Ishikawa (cell line): Measurements from ENCODE around the gene NAV2.

Experiments
- CEBPB ChIP-seq: IDR thresholded peaks from 2 replicates; pipeline ENCODE4 v1.6.1; 2012
- CREB1 ChIP-seq: IDR thresholded peaks from 2 replicates; pipeline ENCODE4 v1.6.1; 2012; ENCODE audit warnings: low read depth
- EGR1 ChIP-seq: IDR thresholded peaks from 2 replicates; pipeline ENCODE4 v1.6.1; 2012
- EP300 ChIP-seq: IDR thresholded peaks from 2 replicates; pipeline ENCODE4 v1.6.1; 2012; ENCODE audit warnings: borderline replicate concordance
- FOXM1 ChIP-seq: IDR thresholded peaks from 2 replicates; pipeline ENCODE4 v1.6.1; 2012; ENCODE audit warnings: low read depth, borderline replicate concordance
- NFIC ChIP-seq: IDR thresholded peaks from 2 replicates; pipeline ENCODE4 v1.6.1; 2012
- RAD21 ChIP-seq: IDR thresholded peaks from 2 replicates; pipeline ENCODE4 v1.6.1; 2012; ENCODE audit warnings: low read depth
- TAF1 ChIP-seq: IDR thresholded peaks from 2 replicates; pipeline ENCODE4 v1.6.1; 2012; ENCODE audit warnings: low read depth, mild to moderate bottlenecking
- TCF12 ChIP-seq: IDR thresholded peaks from 2 replicates; pipeline ENCODE4 v1.6.1; 2012; ENCODE audit warnings: low read depth
- TEAD4 ChIP-seq: IDR thresholded peaks from 2 replicates; pipeline ENCODE4 v1.6.1; 2012
- YY1 ChIP-seq: IDR thresholded peaks from 2 replicates; pipeline ENCODE4 v1.6.1; 2012; ENCODE audit warnings: low read depth
- ZBTB7A ChIP-seq: IDR thresholded peaks from 2 replicates; pipeline ENCODE4 v1.6.1; 2012; ENCODE audit warnings: low read depth
- TF ChIP-seq, protein P1 (sequence below): IDR thresholded peaks from 2 replicates; pipeline ENCODE4 v1.6.1; 2012
- TF ChIP-seq, protein P2 (sequence below): IDR thresholded peaks from 2 replicates; pipeline ENCODE4 v1.6.1; 2012; ENCODE audit warnings: low read depth, mild to moderate bottlenecking
- TF ChIP-seq, protein P3 (sequence below): IDR thresholded peaks from 2 replicates; pipeline ENCODE4 v1.6.1; 2012

Gene NAV2

DNA sequence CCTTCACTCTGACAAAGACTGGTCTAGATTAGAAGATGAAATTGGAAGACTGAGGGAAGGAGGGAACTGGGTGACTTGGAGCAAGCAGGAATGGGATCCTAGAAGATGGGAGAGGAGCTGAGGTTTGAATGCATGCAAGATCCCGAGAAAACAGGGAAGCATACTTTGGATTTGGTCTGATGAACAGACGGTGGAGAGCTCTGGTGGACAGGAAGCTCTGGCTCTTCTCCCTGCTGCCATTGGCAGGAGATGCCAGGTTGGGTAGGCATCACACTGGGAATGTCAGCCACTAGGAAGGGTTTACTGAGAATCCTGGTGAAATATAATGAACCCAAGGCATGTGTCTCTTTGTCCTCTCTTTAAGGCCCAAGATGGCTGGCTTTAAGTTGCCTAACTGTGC lies 16.5 kb downstream of the NAV2 start:
- TF ChIP-seq TCF12 (no peak), EGR1 (no peak), TEAD4 (no peak), NFIC (no peak), EP300 (no peak)
- TF ChIP-seq, protein P1, sequence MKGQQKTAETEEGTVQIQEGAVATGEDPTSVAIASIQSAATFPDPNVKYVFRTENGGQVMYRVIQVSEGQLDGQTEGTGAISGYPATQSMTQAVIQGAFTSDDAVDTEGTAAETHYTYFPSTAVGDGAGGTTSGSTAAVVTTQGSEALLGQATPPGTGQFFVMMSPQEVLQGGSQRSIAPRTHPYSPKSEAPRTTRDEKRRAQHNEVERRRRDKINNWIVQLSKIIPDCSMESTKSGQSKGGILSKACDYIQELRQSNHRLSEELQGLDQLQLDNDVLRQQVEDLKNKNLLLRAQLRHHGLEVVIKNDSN = no peak

DNA sequence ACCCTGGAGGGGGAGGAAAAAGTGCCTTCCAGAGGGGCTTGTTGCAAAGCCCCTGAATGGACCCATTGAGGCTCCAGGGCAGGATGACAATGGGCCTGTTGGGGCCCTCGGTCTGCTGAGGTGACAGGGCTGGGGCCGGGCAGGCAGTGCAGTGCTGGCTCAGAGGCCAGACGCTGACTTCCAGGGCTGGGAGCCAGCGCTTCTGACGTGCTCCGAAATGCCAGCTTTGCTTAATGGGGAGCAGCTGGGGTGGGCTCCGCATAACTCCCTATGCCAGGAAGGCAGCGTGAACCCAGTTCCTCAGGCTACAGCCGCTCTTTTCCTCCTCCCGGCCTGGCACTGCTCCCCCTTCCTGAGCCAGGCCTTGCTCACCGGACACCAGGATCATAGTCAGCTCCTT lies 17.7 kb downstream of the NAV2 start:
- no peak for TF ChIP-seq EGR1
- TF ChIP-seq EP300 = no peak
- no peak for TF ChIP-seq NFIC
- TF ChIP-seq, protein P2, sequence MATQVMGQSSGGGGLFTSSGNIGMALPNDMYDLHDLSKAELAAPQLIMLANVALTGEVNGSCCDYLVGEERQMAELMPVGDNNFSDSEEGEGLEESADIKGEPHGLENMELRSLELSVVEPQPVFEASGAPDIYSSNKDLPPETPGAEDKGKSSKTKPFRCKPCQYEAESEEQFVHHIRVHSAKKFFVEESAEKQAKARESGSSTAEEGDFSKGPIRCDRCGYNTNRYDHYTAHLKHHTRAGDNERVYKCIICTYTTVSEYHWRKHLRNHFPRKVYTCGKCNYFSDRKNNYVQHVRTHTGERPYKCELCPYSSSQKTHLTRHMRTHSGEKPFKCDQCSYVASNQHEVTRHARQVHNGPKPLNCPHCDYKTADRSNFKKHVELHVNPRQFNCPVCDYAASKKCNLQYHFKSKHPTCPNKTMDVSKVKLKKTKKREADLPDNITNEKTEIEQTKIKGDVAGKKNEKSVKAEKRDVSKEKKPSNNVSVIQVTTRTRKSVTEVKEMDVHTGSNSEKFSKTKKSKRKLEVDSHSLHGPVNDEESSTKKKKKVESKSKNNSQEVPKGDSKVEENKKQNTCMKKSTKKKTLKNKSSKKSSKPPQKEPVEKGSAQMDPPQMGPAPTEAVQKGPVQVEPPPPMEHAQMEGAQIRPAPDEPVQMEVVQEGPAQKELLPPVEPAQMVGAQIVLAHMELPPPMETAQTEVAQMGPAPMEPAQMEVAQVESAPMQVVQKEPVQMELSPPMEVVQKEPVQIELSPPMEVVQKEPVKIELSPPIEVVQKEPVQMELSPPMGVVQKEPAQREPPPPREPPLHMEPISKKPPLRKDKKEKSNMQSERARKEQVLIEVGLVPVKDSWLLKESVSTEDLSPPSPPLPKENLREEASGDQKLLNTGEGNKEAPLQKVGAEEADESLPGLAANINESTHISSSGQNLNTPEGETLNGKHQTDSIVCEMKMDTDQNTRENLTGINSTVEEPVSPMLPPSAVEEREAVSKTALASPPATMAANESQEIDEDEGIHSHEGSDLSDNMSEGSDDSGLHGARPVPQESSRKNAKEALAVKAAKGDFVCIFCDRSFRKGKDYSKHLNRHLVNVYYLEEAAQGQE = no peak
- no peak for TF ChIP-seq CEBPB
- no peak for TF ChIP-seq YY1
- TF ChIP-seq RAD21 = no peak
- no peak for TF ChIP-seq TCF12
- TF ChIP-seq, protein P1 = no peak
- TF ChIP-seq, protein P3, sequence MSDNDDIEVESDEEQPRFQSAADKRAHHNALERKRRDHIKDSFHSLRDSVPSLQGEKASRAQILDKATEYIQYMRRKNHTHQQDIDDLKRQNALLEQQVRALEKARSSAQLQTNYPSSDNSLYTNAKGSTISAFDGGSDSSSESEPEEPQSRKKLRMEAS = no peak
- no peak for TF ChIP-seq ZBTB7A
- TF ChIP-seq FOXM1 = no peak
- no peak for TF ChIP-seq CREB1
- no peak for TF ChIP-seq TAF1
- no peak for TF ChIP-seq TEAD4

DNA sequence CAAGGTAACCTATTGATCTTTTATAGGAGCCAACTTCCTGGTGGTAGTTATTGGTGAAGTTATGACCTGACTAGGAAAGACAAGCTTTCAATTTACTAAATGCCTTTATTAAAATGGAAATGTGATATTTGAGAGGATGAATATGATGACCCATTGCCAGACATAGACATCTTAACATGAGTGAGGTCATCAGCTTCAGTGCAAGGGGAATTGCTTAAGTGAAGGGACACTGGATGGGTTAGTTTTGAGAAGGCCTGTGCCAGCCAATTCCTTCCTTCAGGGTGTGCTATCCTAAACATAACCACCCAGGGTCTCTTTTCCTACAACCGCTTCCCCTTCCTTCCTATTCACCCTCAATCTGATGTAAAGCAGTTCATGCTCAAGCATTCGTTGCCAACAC lies 21.5 kb downstream of the NAV2 start:
- no peak for TF ChIP-seq RAD21
- no peak for TF ChIP-seq TAF1
- TF ChIP-seq, protein P1 = no peak
- TF ChIP-seq ZBTB7A = no peak
- TF ChIP-seq CEBPB = no peak
- no peak for TF ChIP-seq YY1
- TF ChIP-seq EP300 = no peak
- TF ChIP-seq FOXM1 = no peak
- TF ChIP-seq, protein P2 = no peak
- TF ChIP-seq TCF12 = no peak
- TF ChIP-seq EGR1 = no peak
- TF ChIP-seq TEAD4 = no peak
- no peak for TF ChIP-seq NFIC
- TF ChIP-seq CREB1 = no peak
- TF ChIP-seq, protein P3 = no peak

DNA sequence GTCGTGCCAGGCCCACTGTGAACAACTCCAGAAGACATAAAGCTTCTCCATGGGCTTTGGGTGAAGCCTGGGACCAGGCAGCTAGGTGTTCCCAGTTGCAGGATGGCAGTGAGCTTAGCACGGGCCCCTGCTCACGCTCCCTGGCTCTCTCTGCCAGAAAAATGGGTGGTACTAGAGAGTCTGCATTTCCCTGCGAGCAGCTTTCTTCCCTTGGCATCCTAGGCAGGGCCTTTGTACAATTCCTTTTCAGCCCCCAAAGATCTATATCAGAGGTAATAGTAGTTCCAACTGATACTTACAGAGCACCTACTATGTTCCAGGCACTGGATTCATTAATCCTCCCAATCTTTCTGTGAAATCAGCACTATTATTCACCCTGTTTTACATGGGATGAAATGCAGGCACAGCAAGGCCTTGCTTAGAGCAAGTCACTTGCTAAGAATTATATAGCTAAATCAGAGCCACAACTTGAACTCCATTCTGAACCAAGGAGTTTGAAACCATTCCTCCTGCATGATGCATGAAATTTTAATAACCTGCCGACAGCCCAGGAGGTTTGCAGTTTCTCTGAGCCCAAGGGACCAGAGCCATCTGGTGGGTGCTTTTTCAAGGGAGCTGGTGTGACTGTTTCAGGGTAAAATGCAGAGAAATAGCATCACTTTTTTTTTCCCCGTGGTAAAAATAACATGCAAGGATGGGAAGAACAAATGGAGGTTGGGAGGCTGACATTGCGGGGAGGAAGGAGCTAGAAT lies 22.7 kb downstream of the NAV2 start:
- TF ChIP-seq ZBTB7A (no peak), EP300 (no peak), RAD21 (no peak), CEBPB (no peak), TCF12 (no peak), NFIC (no peak), FOXM1 (no peak), EGR1 (no peak), YY1 (no peak), TEAD4 (no peak)
- TF ChIP-seq, protein P1 = no peak

DNA sequence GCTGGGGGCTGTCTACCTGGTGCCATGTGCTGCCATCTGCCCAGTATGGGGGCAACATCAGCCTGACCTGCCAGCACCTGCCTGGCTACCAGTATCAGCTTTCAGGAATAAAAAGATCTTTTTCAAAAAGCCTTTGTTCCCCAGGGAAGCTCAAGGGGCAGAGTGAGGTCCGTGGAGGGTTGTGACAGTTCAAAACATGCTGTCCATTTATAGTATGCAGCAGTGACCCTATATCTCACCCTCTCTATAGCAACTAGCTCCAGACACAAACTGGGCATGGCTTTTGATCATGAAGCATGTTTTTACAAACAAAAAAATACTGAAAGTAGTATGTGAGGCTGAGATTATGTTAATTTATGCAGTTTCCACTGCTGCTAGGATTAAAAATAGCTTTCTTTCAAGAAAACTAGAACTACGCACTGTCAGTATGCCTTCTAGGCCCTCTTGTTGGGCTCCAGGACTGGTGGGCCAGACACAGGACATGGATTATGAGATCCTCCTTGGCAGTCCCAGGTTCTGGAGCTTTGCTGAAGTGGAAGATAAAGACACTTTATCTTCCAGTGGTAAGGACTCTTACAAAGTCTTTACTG lies 23.4 kb downstream of the NAV2 start:
- no peak for TF ChIP-seq EGR1
- no peak for TF ChIP-seq RAD21
- no peak for TF ChIP-seq TAF1
- TF ChIP-seq, protein P3 = no peak
- no peak for TF ChIP-seq CEBPB
- TF ChIP-seq EP300 = no peak
- TF ChIP-seq, protein P1 = no peak
- no peak for TF ChIP-seq NFIC
- no peak for TF ChIP-seq YY1
